Ishikawa (cell line): ENCODE results near the gene TOR3A.

Experiments
- CEBPB ChIP-seq: IDR thresholded peaks from 2 replicates; pipeline ENCODE4 v1.6.1; 2012
- CREB1 ChIP-seq: IDR thresholded peaks from 2 replicates; pipeline ENCODE4 v1.6.1; 2012; ENCODE audit warnings: low read depth
- EGR1 ChIP-seq: IDR thresholded peaks from 2 replicates; pipeline ENCODE4 v1.6.1; 2012
- EP300 ChIP-seq: IDR thresholded peaks from 2 replicates; pipeline ENCODE4 v1.6.1; 2012; ENCODE audit warnings: borderline replicate concordance
- FOXM1 ChIP-seq: IDR thresholded peaks from 2 replicates; pipeline ENCODE4 v1.6.1; 2012; ENCODE audit warnings: low read depth, borderline replicate concordance
- MAX ChIP-seq: IDR thresholded peaks from 2 replicates; pipeline ENCODE4 v1.6.1; 2012
- NFIC ChIP-seq: IDR thresholded peaks from 2 replicates; pipeline ENCODE4 v1.6.1; 2012
- RAD21 ChIP-seq: IDR thresholded peaks from 2 replicates; pipeline ENCODE4 v1.6.1; 2012; ENCODE audit warnings: low read depth
- REST ChIP-seq: IDR thresholded peaks from 2 replicates; pipeline ENCODE4 v1.6.1; 2012; ENCODE audit warnings: low read depth, mild to moderate bottlenecking
- TAF1 ChIP-seq: IDR thresholded peaks from 2 replicates; pipeline ENCODE4 v1.6.1; 2012; ENCODE audit warnings: low read depth, mild to moderate bottlenecking
- TCF12 ChIP-seq: IDR thresholded peaks from 2 replicates; pipeline ENCODE4 v1.6.1; 2012; ENCODE audit warnings: low read depth
- TEAD4 ChIP-seq: IDR thresholded peaks from 2 replicates; pipeline ENCODE4 v1.6.1; 2012
- USF1 ChIP-seq: IDR thresholded peaks from 2 replicates; pipeline ENCODE4 v1.6.1; 2012
- YY1 ChIP-seq: IDR thresholded peaks from 2 replicates; pipeline ENCODE4 v1.6.1; 2012; ENCODE audit warnings: low read depth
- ZBTB7A ChIP-seq: IDR thresholded peaks from 2 replicates; pipeline ENCODE4 v1.6.1; 2012; ENCODE audit warnings: low read depth

Gene TOR3A

GRCh38 chr1:179047636-179047997 is 34.3 kb upstream of the TOR3A start:
- TF ChIP-seq ZBTB7A = no peak
- no peak for TF ChIP-seq RAD21
- TF ChIP-seq YY1 = no peak
- TF ChIP-seq MAX = no peak
- TF ChIP-seq TEAD4 = no peak
- TF ChIP-seq CREB1 = no peak
- TF ChIP-seq TAF1 = no peak
- TF ChIP-seq CEBPB = no peak

GRCh38 chr1:179048339-179049124 is 33.3 kb upstream of the TOR3A start:
- TF ChIP-seq TAF1 (no peak), YY1 (no peak), RAD21 (no peak), FOXM1 (no peak), EGR1 (no peak), NFIC (no peak)

- TF ChIP-seq REST (no peak), EGR1 (no peak), USF1 (no peak), YY1 (no peak), CREB1 (no peak), NFIC (no peak), TCF12 (no peak), CEBPB (no peak), MAX (no peak), EP300 (no peak), FOXM1 (no peak)
These were observed 29.1 kb upstream of the TOR3A start for GRCh38 chr1:179052776-179053175.

GRCh38 chr1:179053486-179053885 is 28.4 kb upstream of the TOR3A start:
- TF ChIP-seq CREB1 (no peak), CEBPB (no peak)

GRCh38 chr1:179055937-179056336 is 25.9 kb upstream of the TOR3A start:
- no peak for TF ChIP-seq FOXM1
- no peak for TF ChIP-seq CEBPB
- no peak for TF ChIP-seq REST
- no peak for TF ChIP-seq ZBTB7A
- TF ChIP-seq TAF1 = no peak
- TF ChIP-seq TEAD4 = no peak
- TF ChIP-seq USF1 = no peak
- TF ChIP-seq YY1 = no peak
- no peak for TF ChIP-seq MAX
- TF ChIP-seq CREB1 = no peak
- no peak for TF ChIP-seq EP300
- no peak for TF ChIP-seq NFIC
- no peak for TF ChIP-seq EGR1
- no peak for TF ChIP-seq TCF12
- no peak for TF ChIP-seq RAD21

GRCh38 chr1:179058487-179059483 is 23.1 kb upstream of the TOR3A start:
- TF ChIP-seq FOXM1 = no peak
- TF ChIP-seq ZBTB7A = no peak
- peak; percentile 6; the same call in 1 of the 2 replicates for TF ChIP-seq TEAD4
- TF ChIP-seq REST = no peak
- no peak for TF ChIP-seq TCF12
- TF ChIP-seq USF1 = no peak
- no peak for TF ChIP-seq CREB1
- TF ChIP-seq RAD21 = no peak
- TF ChIP-seq EP300 = no peak
